ENCODE results near the gene EMILIN1. TPM values are rescaled to one million over a fixed set of nuclear protein-coding genes. Genes with fewer than 3 reads are reported as not detected.

EMILIN1 gene
- total RNA-seq, 4 donors from 2014 or later = 27.5 to 62.7 (median 41.2) TPM

DNA sequence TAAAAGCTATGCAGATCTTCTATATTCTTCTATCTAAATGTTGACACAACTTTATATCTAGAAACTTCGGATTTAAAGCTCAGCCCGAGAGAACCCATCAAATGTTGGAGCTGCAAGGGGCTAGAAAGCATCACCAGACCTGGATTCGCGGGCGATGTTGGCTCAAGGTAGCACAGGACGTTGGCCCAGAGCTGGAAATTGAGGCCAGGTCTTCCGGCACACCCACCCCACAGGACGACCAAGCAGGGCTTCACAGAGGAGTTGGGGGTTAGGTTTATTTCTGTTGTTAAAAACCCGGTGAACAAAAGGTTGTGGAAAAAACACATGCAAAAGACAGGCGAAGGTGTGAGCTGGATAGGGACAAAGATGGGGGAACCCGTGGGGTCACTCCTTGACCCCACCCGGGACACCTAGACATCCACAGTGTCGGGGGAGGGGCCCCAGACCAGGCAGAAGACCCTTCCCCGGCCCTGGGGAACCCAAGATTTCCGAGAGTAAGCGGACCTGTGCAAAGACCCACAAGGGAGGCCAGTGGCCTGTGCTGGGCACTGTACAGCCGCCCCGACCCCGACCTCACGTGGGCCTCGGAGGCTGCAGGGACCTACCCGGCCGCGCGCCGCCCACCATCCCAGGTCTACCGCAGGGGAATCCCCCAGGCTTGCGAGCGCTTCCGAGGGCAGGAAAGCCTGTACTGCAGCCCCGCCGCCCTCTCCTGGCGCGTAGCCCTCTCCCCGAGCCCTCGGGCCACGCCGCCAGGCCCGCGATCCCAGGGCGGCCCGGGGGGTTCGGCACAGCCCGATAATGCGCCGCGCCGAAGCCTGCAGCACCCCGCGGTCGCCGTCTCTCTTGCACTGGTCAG is 28.8 kb upstream of the EMILIN1 start:
- DNase-seq (ENCODE audit: low spot score) (no peak), ATAC-seq (ENCODE audit: low FRiP score) (peak; percentile 44)
- TF ChIP-seq CTCF (IDR thresholded peaks at IDR 0.05) = no peak

- DNase-seq (ENCODE audit: low spot score) (peak; percentile 95), ATAC-seq (ENCODE audit: low FRiP score) (peak; percentile 81)
- no peak for TF ChIP-seq CTCF (IDR thresholded peaks at IDR 0.05)
These were observed 28.0 kb upstream of the EMILIN1 start for GRCh38 chr2:27050281-27050995.

GRCh38 chr2:27050996-27051901 is 27.2 kb upstream of the EMILIN1 start, which contains the start of gene AGBL5:
Gene AGBL5, plus strand, starts transcription at chr2:27051668. Its CDS starts 1,291 bp downstream, at chr2:27052959.
- DNase-seq (ENCODE audit: low spot score) (peak; percentile 93), ATAC-seq (ENCODE audit: low FRiP score) (peak; percentile 84)
- no peak for TF ChIP-seq CTCF (IDR thresholded peaks at IDR 0.05)

- peak; percentile 2 for ATAC-seq (ENCODE audit: low FRiP score)
- TF ChIP-seq CTCF (IDR thresholded peaks at IDR 0.05) = no peak
- DNase-seq (ENCODE audit: low spot score) = no peak
These were observed 26.3 kb upstream of the EMILIN1 start for GRCh38 chr2:27051902-27052645.

GRCh38 chr2:27053321-27053720 is 25.1 kb upstream of the EMILIN1 start:
- no peak for DNase-seq (ENCODE audit: low spot score)
- ATAC-seq (ENCODE audit: low FRiP score) = no peak
- no peak for TF ChIP-seq CTCF (IDR thresholded peaks at IDR 0.05)

DNA sequence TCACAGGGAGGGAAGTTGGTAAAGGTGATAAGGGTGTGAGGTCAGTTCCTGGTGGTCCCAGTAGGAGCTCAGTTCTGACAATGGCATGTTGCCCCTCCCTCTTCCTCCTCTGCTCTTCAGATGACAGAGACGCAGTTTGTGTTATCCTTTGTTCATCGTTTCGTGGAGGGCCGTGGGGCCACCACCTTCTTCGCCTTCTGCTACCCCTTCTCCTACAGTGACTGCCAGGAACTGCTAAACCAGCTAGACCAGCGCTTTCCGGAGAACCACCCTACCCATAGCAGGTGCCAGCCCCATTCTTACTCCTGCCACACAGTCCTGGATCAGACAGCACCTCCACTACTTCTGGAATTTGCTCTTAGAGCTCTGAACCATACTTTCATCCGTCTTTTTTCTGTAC is 24.6 kb upstream of the EMILIN1 start:
- TF ChIP-seq CTCF (IDR thresholded peaks at IDR 0.05) = no peak
- ATAC-seq (ENCODE audit: low FRiP score) (no peak), DNase-seq (ENCODE audit: low spot score) (no peak)
